GM15510 (cell line): ENCODE measurements around the gene HRC.

Experiments
- POLR2A ChIP-seq: IDR thresholded peaks from 3 replicates; pipeline ENCODE4 v1.6.1; 2011; ENCODE audit warnings: borderline replicate concordance; ENCODE audit not compliant: insufficient read length; ENCODE audit errors: extremely low read depth

Gene HRC

GRCh38 chr19:49155005-49155819 is at the start of gene HRC:
Gene HRC (minus strand): TSS chr19:49155396. CDS start chr19:49155237, 159 bp downstream.
- no peak for TF ChIP-seq POLR2A

GRCh38 chr19:49201042-49201441 is 45.8 kb upstream of the HRC start:
- TF ChIP-seq POLR2A: no peak

DNA sequence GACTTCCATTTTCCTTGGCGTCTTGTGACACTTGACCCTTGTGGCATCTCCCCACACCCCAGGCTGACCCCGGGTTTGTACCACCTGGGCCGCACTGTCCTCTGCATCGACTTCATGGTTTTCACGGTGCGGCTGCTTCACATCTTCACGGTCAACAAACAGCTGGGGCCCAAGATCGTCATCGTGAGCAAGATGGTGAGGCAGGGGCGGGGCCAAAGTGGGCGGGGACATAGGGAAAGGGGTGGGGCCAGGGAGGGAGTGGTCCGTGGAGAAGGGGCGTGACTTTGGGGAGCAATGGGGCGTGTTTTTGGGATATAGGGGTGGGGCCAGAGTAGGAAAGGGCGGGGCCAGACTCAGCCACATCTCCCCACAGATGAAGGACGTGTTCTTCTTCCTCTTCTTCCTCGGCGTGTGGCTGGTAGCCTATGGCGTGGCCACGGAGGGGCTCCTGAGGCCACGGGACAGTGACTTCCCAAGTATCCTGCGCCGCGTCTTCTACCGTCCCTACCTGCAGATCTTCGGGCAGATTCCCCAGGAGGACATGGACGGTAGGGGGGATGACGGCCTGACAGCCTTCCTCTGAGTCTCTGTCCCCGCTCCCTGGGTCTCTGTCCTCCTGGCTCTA is 45.2 kb upstream of the HRC start:
- no peak for TF ChIP-seq POLR2A

DNA sequence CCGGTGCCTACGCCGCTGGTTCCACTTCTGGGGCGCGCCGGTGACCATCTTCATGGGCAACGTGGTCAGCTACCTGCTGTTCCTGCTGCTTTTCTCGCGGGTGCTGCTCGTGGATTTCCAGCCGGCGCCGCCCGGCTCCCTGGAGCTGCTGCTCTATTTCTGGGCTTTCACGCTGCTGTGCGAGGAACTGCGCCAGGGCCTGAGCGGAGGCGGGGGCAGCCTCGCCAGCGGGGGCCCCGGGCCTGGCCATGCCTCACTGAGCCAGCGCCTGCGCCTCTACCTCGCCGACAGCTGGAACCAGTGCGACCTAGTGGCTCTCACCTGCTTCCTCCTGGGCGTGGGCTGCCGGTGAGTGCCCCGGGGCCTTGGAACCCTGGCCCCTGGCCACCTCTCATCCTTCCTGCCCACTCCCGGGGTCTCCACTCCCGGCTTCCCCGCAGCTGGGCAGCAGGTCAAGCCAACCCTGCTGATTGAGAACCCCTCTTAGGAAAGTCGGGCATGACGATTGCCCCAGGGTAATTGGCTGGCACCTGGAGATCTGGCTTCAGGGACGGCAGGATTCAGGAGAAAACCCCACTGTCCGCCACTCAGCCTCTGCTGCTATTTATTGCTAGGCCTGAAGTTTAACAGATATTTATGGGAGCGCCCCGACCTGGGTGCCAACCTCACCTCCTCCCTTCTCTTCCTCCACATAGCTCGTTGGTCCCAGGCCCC is 41.5 kb upstream of the HRC start:
- TF ChIP-seq POLR2A: no peak

GRCh38 chr19:49194408-49194807 is 39.2 kb upstream of the HRC start:
- TF ChIP-seq POLR2A: no peak

GRCh38 chr19:49193822-49194394 is 38.7 kb upstream of the HRC start:
- no peak for TF ChIP-seq POLR2A

- no peak for TF ChIP-seq POLR2A
Observed at GRCh38 chr19:49190781-49191180, 35.6 kb upstream of the HRC start.

- no peak for TF ChIP-seq POLR2A
Observed at GRCh38 chr19:49189259-49189658, 34.1 kb upstream of the HRC start.

GRCh38 chr19:49188626-49189200 is 33.5 kb upstream of the HRC start:
- no peak for TF ChIP-seq POLR2A

GRCh38 chr19:49186108-49186507 is 30.9 kb upstream of the HRC start:
- TF ChIP-seq POLR2A: no peak

DNA sequence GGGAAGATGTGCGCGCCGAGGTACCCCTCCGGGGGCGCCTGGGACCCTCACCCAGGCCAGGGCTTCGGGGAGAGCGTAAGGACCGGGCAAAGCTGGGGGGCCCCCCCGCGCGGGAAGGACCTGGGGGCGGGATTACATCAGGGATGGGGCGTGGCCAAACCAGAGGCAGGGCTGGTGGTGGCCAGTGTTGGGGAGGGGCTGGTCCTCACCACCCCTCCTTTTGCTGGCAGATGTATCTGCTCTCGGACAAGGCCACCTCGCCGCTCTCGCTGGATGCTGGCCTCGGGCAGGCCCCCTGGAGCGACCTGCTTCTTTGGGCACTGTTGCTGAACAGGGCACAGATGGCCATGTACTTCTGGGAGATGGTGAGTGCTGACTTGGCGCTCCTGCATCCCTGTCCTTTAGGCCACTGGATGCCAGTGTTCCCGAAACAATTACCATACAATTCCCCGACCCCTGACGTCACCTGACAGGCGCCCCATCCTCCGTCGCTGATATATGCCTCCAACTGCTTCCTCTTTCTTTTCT is 27.7 kb upstream of the HRC start:
- no peak for TF ChIP-seq POLR2A

DNA sequence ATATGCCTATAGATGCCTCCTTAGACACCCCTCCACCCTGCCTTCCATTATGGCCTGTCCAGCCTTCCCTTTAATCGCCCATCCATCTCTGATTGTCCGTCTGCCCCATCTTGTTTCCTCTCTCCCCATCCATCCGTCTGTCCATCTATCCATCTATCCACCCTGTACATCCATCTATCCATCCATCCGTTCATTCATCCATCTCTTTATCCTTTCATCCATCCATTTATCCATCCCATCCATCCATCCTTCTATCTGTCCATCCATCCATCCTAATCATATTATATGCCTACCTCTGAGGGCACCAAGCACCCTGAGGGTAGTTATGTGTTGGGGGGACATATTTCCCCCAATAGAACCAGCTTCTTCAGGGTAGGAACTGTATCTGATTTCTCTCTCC is 25.5 kb upstream of the HRC start:
- no peak for TF ChIP-seq POLR2A

DNA sequence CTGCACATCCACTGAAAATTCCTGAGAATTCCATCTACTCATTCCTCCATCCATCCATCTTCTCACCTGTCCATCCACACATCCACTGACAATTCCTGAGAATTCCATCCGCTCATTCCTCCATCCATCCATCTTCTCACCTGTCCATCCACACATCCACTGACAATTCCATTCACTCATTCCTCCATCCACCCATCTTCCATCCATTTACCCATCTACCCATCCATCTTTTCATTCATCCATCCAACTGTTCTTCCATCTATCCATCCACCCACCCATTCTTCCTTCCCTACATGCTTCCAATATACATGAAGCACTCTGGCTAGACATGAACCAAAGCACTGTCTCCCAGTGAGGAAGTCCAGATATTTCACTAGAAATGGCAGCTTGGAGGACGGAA is 18.0 kb upstream of the HRC start:
- TF ChIP-seq POLR2A: no peak

DNA sequence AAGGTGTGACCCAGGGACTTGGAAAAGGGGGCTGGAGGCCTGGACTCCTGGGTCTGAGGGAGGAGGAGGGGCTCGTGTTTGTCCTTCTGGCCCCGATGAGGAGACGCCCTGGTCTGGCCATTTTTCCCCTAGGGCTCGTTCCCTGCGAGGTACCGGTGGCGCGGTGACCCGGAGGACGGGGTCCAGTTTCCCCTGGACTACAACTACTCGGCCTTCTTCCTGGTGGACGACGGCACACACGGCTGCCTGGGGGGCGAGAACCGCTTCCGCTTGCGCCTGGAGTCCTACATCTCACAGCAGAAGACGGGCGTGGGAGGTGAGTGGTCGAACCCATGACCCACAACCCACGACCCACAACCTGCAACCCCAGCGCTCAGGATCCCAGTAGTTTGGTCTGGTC is 13.2 kb upstream of the HRC start:
- no peak for TF ChIP-seq POLR2A
